ENCODE data around the gene NKAIN2.

NKAIN2 gene

GRCh38 chr6:123803504-123804013 lies at the start of gene NKAIN2:
NKAIN2 (plus strand) TSS chr6:123803865.
- DNase-seq, result peak in 5 of 58 donors; percentile 10 to 61 (median 29)

- DNase-seq, result no peak
Measured at GRCh38 chr6:123759472-123759871, 44.2 kb upstream of the NKAIN2 start.

- DNase-seq, result no peak
Measured at GRCh38 chr6:123763904-123764303, 39.8 kb upstream of the NKAIN2 start.

- no peak for DNase-seq
Measured at GRCh38 chr6:123764722-123765121, 38.9 kb upstream of the NKAIN2 start.

GRCh38 chr6:123768921-123769320 lies 34.7 kb upstream of the NKAIN2 start:
- DNase-seq, result no peak

GRCh38 chr6:123769431-123769830 lies 34.2 kb upstream of the NKAIN2 start:
- DNase-seq, result no peak

- DNase-seq, result no peak
Measured at GRCh38 chr6:123770247-123770949, 33.3 kb upstream of the NKAIN2 start.

- no peak for DNase-seq
Measured at GRCh38 chr6:123771126-123771525, 32.5 kb upstream of the NKAIN2 start.

GRCh38 chr6:123777563-123777962 lies 26.1 kb upstream of the NKAIN2 start:
- DNase-seq, result peak in 1 of 58 donors; percentile 31

- DNase-seq, result no peak
Measured at GRCh38 chr6:123780021-123780420, 23.6 kb upstream of the NKAIN2 start.

- no peak for DNase-seq
Measured at GRCh38 chr6:123784330-123784729, 19.3 kb upstream of the NKAIN2 start.

- DNase-seq, result no peak
Measured at GRCh38 chr6:123785039-123785438, 18.6 kb upstream of the NKAIN2 start.

- no peak for DNase-seq
Measured at GRCh38 chr6:123788319-123788718, 15.3 kb upstream of the NKAIN2 start.

- no peak for DNase-seq
Measured at GRCh38 chr6:123794190-123794589, 9.5 kb upstream of the NKAIN2 start.

GRCh38 chr6:123794799-123795198 lies 8.9 kb upstream of the NKAIN2 start:
- no peak for DNase-seq

- no peak for DNase-seq
Measured at GRCh38 chr6:123801067-123801466, 2.6 kb upstream of the NKAIN2 start.

- peak in 1 of 58 donors; percentile 43 for DNase-seq
Measured at GRCh38 chr6:123802351-123802696, 1.3 kb upstream of the NKAIN2 start.

- DNase-seq, result peak; percentile 13 to 90 (median 76)
Measured at GRCh38 chr6:123802697-123803503, 765 bp upstream of the NKAIN2 start.

- DNase-seq, result peak in 45 of 58 donors; percentile 9 to 64 (median 40)
Measured at GRCh38 chr6:123804014-123804786, 535 bp downstream of the NKAIN2 start.

- DNase-seq, result peak in 1 of 58 donors; percentile 20
Measured at GRCh38 chr6:123804787-123805540, 1.3 kb downstream of the NKAIN2 start.

- DNase-seq, result no peak
Measured at GRCh38 chr6:123805921-123806320, 2.3 kb downstream of the NKAIN2 start.
